T-helper 2 cell treated with Interferon-gamma antibody and Interleukin-4, amounts not matched to agents 100 ng/mL and 5 ng/mL, for 36 hours (primary cell): Measurements from ENCODE around the gene POTEF. TPM values are rescaled to one million over a fixed set of nuclear protein-coding genes. Genes with fewer than 3 reads are reported as not detected.
"Not testable (repeated sequence)": the region's sequence is repeated elsewhere in the genome, so short reads cannot be mapped to it uniquely, and the experiment has no call there.

Experiments used
- intact Hi-C: fragments of 100-400 bp; cut with micrococcal nuclease; formaldehyde crosslinking; loops from one replicate; pipeline ENCODE4 v1.15.1; 2023
- total RNA-seq: library from RNA; stranded (reverse); gene quantifications from 2 replicates; pipeline ENCODE4 v1.2.3, GENCODE V29; 2022

Gene POTEF
- total RNA-seq, 1 donor from 2014 or later = not detected

DNA sequence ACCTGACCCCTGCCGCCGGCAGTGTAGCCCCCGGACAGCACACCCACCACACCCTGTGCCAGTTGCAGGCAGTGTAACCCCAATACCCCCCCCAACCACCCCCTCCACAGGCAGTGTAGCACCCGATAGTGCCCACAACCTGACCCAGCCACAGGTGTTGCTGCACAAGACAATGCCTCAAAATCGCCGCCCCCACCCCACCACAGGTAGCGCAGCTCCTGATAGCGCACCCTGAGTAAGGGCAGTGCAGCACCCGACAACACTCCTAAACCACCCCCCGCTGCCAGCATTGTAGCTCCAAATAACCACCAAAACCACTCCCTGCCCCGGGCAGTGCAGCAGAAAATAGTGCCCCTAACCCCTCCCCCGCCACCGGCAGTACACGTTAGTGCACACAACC is 558 bp downstream of the POTEF start:
- intact Hi-C loops = not testable (repeated sequence)

DNA sequence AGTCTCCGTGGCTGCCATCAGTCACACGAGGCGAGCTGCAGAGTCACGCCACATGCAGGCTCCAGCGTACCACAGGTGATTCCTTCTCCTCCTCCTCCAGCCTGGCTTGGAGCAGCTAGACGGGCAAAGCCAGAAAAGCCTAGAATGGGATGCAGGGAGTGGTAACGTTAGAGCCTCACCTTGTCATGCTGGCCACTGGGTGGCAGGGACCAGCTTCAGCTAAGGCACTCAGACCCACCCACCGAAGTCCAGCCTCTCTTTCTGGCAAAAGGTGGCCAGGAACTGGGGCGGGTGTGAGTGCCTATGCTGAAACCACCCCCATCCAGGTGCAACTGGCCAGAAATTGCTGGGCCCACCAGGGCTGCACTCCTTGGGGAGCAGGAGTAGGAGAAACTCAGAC is 1.3 kb downstream of the POTEF start:
- intact Hi-C loops = not testable (repeated sequence)

DNA sequence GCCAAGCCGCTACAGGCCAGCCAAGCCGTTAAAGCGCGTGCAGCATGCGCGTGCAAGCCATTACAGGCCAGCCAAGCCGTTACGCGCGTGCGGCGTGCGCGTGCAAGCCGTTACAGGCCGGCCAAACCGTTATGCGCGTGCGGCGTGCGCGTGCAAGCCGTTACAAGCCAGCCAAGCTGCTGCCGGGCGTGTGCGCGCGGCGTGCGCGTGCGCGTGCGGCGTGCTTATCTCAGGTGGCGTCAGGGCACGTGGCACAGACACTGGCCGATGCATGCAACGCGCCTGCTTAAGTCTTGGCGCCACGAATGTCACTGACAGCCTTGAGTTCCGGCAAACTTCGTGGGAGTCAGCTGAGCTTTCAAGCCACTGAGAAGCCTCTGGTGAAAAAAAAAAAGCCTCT is 8.1 kb downstream of the POTEF start:
- intact Hi-C loops = not testable (repeated sequence)

DNA sequence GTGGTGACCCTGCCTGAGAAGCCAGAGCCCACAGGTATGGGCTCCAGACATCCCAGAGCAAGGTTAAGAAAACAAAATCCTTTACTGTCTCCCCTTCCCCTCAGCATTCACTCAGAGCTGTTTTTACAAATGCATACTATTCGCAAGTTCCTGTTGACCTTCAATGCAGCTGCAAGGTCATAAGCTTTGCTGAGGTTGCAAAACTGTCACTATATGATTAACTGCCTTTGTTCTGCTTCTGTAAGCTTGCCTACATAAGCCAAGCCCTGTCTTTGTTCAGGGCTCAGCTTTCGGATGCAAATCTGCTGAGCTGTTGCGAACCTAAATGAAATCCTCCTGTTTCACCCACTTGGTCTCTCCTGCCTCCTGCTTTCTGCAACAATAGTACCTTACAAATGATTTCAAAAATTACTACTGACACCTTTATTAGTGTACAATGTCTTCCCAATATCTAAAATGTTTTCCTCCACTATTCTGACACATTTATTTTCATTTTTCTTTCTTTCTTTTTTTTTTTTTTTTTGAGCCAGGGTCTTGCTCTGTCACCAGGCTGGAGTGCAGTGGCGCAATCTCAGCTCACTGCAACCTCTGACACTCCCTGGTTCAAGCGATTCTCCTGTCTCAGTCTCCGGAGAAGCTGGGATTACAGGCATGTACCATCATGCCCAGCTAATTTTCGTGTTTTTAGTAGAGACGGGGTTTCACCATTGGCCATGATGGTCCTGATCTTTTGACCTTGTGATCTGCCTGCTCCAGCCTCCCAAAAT is 26.2 kb downstream of the POTEF start:
- intact Hi-C loops = not testable (repeated sequence)

DNA sequence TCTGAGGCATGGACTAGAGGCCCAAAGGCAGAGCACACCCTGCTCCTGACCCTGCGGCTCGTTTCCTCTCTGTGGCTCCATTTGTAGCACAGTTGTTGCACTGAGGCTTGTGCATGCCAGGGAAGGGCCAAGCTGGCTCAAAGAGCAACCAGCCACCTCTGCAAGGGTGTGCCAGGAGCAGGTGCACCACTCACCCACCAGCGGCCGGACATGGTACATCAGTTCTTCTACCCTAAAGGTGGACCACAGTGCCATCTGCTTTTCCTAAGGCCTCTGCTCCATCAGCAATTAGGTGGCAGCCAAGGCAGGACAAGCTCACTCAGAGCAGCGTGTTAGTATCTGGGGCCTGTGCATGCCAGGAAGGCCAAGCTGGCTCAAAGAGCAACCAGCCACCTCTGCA is 66.4 kb downstream of the POTEF start:
- intact Hi-C loops = not testable (repeated sequence)

DNA sequence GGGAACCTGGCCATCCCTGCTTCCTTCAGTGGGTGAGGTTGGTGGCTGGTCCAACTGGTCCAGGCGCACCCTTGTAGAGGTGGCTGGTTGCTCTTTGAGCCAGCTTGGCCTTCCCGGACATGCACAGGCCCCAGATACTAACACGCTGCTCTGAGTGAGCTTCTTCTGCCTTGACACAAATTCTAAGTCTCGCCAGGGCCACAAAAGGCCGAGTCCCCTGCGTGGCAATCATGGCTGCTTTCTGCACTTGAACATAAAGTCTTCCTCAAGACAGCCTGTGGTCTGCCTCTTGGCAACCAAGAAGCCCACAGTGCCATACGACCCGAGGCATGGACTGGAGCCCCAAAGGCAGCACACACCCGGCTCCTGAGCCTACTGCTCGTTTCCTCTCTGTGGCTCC is 69.0 kb downstream of the POTEF start:
- intact Hi-C loops = not testable (repeated sequence)

DNA sequence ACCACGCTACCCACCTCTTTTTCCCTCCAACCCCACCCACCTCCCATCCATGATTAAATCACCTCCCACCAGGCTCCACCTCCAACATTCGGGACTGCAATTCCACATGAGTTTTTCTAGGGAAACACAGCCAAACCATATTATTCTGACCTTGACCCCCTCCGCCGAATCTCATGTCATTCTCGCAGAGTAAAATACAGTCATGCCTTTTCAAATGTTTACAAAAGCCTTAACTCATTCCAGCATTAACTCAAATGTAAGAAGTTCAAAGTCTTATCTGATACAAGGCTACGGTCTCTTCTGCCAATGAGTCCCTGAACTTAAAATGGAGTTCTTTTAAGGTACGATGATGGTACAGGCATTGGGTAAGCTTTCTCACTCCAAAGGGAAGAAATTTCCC is 72.7 kb downstream of the POTEF start:
- intact Hi-C loops = not testable (repeated sequence)

DNA sequence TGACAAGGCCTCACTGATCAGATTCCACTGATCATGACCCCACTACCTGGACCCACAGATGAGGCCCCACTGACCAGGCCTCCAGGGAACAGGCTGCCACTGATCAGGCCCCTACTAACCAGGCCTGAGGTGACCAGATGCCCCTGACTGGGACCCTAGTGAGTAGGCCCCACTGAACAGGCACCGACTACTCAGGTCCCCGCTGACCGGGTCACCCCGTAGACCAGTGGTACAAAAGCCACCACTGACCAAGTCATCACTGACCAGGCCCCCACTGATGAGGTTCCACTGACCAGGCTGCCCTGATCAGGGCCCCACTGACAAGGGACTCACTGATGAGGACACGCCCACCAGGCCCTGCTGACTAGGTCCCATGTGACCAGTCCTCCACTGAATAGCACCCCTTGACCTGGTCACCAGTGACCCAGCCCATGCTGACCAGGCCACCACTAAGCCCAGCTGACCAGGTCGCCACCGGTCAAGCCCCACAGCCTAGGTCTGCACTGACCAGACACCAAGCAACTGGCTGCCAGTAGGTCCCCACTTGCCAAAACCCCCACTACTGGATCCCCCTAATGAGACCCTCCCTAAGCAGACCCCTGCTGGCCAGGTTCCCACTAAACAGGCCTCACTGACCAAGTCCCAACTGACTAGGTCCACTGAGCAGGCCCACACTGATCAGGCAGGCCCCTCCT is 75.7 kb downstream of the POTEF start:
- intact Hi-C loops = not testable (repeated sequence)

DNA sequence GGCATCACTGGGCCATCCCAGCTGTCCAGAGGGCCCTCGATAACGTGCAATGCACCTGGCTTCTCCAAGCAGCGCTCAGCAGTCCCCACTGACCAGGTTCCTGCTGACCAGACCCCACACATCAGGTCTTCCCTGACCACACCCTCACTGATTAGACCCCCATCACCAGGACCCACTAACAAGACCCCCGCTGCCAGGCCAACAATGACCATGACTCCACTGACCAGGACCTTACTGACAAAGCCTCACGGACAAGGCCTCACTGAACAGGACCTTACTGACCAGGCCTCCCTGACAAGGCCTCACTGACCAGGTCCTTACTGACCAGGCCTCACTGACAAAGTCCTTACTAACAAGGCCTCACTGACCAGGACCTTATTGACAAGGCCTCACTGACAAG is 76.6 kb downstream of the POTEF start:
- intact Hi-C loops = not testable (repeated sequence)

DNA sequence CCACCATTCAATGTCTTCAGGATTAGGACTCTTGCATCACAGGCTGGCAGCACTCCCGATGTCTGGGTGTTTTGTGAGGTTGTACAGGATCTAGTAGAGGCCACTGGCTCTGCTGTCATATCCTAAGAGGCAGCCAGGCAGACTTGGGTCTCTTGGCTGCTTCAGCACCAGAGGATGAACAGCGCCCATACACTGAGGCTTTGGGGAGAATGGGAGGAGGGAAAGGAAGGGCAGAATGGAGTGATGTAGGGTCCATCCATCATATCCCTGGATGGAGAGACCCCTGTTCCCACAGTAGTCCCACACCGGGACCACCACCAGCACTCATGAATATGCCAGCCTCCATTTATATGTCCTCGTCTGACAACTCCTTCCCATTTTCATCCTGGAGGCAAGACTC is 80.6 kb downstream of the POTEF start:
- intact Hi-C loops = not testable (repeated sequence)

DNA sequence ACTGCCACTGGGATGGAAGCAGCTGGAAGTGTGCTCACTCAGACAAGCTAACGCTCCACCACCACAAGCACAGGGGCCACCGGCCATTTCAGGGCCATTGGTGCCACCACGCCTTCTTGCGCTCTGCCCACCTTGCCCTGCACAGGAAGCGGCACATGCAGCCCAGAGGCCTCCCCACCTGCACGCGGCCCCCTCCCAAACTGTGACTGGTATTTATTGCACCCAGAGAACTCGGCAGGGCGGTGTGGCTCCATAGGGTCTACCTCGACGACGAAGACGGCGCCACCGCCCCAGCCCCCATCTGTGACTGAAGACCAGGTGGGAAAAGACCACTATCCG is 90.8 kb downstream of the POTEF start:
- intact Hi-C loops = not testable (repeated sequence)

DNA sequence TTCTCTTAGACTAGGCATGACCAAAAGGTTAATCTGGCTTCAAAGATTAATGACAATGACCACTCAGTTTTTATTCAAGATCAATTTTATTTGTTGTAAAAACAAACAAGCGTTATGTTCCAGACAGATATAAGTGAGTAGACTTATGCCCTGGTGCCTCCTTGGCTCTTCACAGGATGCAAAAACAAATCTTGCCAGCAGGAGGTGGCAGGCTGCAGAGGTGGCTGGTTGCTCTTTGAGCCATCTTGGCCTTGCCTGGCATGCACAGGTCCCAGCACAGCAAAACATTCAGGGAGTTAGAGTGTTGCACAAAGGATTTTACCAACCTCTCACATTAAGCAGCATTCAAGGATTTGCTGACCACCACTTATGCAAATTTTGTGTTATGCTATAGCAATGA is 103.1 kb downstream of the POTEF start:
- intact Hi-C loops = not testable (repeated sequence)

Other genes with a start within 250 kb of the POTEF start
- not detected in 2 replicates for gene RAB6C, start 149.6 kb downstream of the POTEF start, total RNA-seq
- 0.43 and 0.82 TPM in 2 replicates for gene CCDC74B, start 15.9 kb upstream of the POTEF start, total RNA-seq
- gene SMPD4, start 52.4 kb upstream of the POTEF start, total RNA-seq = 74.5 and 79.0 TPM in 2 replicates
- 376 and 381 TPM in 2 replicates for gene MZT2B, start 53.0 kb upstream of the POTEF start, total RNA-seq
- not detected in 2 replicates for gene TUBA3E, start 69.2 kb upstream of the POTEF start, total RNA-seq
- 82.2 and 88.3 TPM in 2 replicates for gene IMP4, start 213.7 kb upstream of the POTEF start, total RNA-seq
- gene PTPN18, start 226.8 kb upstream of the POTEF start, total RNA-seq = 95.2 and 95.5 TPM in 2 replicates